ENCODE data around the gene ADAP1.

DNA sequence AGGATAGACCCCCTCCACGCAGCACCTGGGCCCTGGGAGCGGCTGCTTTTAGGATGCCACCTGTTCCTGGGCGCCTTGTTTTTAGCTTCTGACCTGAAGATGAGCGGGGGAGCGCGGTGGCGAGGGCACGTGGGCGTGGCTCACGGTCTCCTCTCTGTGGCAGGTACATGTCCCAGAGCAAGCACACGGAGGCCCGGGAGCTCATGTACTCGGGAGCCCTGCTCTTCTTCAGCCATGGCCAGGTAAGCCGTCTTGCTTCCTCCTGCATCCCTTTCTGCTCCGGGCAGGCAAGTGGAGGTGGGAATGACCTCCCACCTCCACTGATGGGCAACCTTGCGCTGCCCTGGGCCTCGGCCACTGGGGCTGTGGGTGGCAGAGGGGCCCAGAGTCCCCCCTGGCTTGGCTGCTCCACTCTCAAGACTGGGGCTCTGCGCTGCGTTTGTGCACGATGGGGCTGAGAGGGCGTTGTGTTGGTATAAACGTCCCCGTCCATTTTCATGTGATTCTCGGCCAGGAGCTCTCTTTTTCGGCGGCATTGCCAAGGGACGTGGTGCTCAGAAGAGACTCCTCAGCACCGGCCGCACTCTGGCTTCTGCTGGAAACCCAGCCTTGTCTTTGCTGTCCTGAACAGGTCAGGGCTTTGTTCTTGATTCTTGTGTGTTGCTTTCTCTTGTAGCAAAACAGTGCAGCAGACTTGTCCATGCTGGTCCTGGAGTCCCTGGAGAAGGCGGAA lies 68.4 kb downstream of the ADAP1 start:
- TF ChIP-seq ZNF274 (IDR thresholded peaks at IDR 0.05; ENCODE audit: low read depth, low read length) (no peak), EGR1 (IDR thresholded peaks at IDR 0.05; ENCODE audit: low read depth) (no peak), SP1 (IDR thresholded peaks at IDR 0.05; ENCODE audit: low read depth) (no peak), CTCF (IDR thresholded peaks at IDR 0.05 in 2 of 3, conservative IDR thresholded peaks at IDR 0.05 in 1 of 3; ENCODE audit: borderline replicate concordance in 1 of 3, insufficient read depth in 1 of 3, low read depth in 2 of 3, low read length in 2 of 3) (no peak), SIN3A (IDR thresholded peaks at IDR 0.05; ENCODE audit: low read depth) (no peak), YY1 (IDR thresholded peaks at IDR 0.05; ENCODE audit: extremely low read depth, insufficient replicate concordance, low read depth, low read length) (no peak), SRF (IDR thresholded peaks at IDR 0.05; ENCODE audit: low read depth) (no peak), EZH2 (IDR thresholded peaks at IDR 0.05) (no peak), POLR2A (IDR thresholded peaks at IDR 0.05; ENCODE audit: borderline replicate concordance, extremely low read depth, insufficient read depth, insufficient read length) (no peak), ZBTB33 (IDR thresholded peaks at IDR 0.05; ENCODE audit: extremely low read depth, insufficient replicate concordance, low read length) (no peak), POLR2AphosphoS5 (IDR thresholded peaks at IDR 0.05; ENCODE audit: low read depth, low read length) (no peak), CBX3 (IDR thresholded peaks at IDR 0.05; ENCODE audit: low read depth) (no peak), JUND (IDR thresholded peaks at IDR 0.05) (no peak)
